HG03354 (cell line): ENCODE results near the gene STAB1.

ENCODE experiments used
- ATAC-seq: cut with Tn5 transposase; IDR thresholded peaks from one replicate; pipeline ENCODE4 v1.9.1; 2021; ENCODE audit warnings: mild to moderate bottlenecking; ENCODE audit not compliant: unreplicated experiment, poor library complexity, severe bottlenecking

Gene STAB1

GRCh38 chr3:52458770-52459545 lies 36.2 kb upstream of the STAB1 start:
- ATAC-seq: no peak

- no peak for ATAC-seq
These were observed 33.3 kb upstream of the STAB1 start for GRCh38 chr3:52461874-52462273.

- no peak for ATAC-seq
These were observed 31.7 kb upstream of the STAB1 start for GRCh38 chr3:52463416-52463815.

- no peak for ATAC-seq
These were observed 26.8 kb upstream of the STAB1 start for GRCh38 chr3:52468336-52468735.

GRCh38 chr3:52469001-52469400 lies 26.1 kb upstream of the STAB1 start:
- no peak for ATAC-seq

- ATAC-seq: no peak
These were observed 24.2 kb upstream of the STAB1 start for GRCh38 chr3:52470920-52471319.

GRCh38 chr3:52471371-52472238 lies 23.5 kb upstream of the STAB1 start:
- ATAC-seq: no peak

GRCh38 chr3:52472239-52473000 lies 22.7 kb upstream of the STAB1 start:
- ATAC-seq: no peak

- ATAC-seq: no peak
These were observed 22.1 kb upstream of the STAB1 start for GRCh38 chr3:52473026-52473425.

GRCh38 chr3:52477076-52477795 lies 17.9 kb upstream of the STAB1 start:
- ATAC-seq: no peak

- no peak for ATAC-seq
These were observed 17.4 kb upstream of the STAB1 start for GRCh38 chr3:52477796-52478095.

GRCh38 chr3:52479037-52479876 lies 15.9 kb upstream of the STAB1 start:
- no peak for ATAC-seq

GRCh38 chr3:52479877-52480575 lies 15.1 kb upstream of the STAB1 start:
- no peak for ATAC-seq

- no peak for ATAC-seq
These were observed 14.1 kb upstream of the STAB1 start for GRCh38 chr3:52480768-52481715.

GRCh38 chr3:52481819-52482521 lies 13.2 kb upstream of the STAB1 start:
- ATAC-seq: no peak

GRCh38 chr3:52483081-52483480 lies 12.1 kb upstream of the STAB1 start:
- ATAC-seq: no peak
